Tongue (tissue), 2 donors: ENCODE results near the gene ERICH6B. TPM values are rescaled to one million over a fixed set of nuclear protein-coding genes. Genes with fewer than 3 reads are reported as not detected.
A peak's percentile ranks its signal among the peaks of the same experiment; 100 is the strongest.
"Not testable (repeated sequence)": the region's sequence is repeated elsewhere in the genome, so short reads cannot be mapped to it uniquely, and the experiment has no call there.

Experiments used
- DNase-seq: peaks from one replicate; pipeline ENCODE4 v3.0.0-alpha.2; 2015
- total RNA-seq: library from RNA; depleted of rRNA; stranded (reverse); fragments of >200 nt; gene quantifications from one replicate; pipeline ENCODE4 v1.2.3, GENCODE V29; 2014

Gene ERICH6B
- total RNA-seq = not detected

DNA sequence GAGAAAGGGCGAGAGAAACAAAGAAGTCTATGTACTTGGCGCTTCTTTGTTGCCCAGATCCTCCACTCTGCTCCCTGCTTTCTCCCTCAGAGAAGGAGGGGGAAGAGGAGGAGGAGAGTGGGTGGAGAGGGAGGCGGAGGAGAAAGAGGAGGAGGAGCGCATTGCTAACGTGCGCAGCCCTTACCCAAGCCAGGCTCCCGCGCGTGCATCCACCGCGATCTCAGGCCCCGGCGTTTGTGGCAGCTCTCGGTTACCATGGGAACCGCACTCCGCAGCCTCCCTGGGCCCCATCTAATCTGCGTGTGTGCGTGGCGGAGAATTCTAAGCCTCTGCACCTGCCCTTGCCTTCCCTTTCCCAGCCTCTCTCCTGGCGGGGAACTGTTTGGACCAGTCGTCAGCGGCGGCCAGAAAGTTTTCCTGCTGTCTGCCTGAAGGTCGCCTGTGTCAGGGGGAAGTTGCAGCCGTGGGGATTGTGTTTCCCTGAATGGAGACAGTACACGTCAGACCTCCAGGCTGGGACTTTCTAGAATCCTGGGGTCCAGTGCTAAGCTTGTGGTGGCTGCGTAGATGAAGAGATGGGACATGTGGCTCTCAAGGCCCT lies at the start of gene ERICH6B:
TSS of gene ERICH6B (minus strand) at position 239 of the 601 bp plus-strand sequence. CDS start 18,734 bp downstream, outside the sequence.
- DNase-seq = peak; percentile 78

DNA sequence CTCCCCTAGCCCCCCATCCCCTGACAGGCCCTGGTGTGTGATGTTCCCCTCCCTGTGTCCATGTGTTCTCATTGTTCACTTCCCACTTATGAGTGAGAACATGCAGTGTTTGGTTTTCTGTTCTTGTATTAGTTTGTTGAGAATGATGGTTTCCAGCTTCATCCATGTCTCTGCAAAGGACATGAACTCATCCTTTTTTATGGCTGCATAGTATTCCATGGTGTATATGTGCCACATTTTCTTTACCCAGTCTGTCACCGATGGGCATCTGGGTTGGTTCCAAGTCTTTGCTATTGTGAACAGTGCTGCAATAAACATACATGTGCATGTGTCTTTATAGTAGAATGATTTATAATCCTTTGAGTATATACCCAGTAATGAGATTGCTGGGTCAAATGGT lies 47.4 kb upstream of the ERICH6B start:
- DNase-seq = not testable (repeated sequence)

GRCh38 chr13:45662162-45662561 lies 46.6 kb upstream of the ERICH6B start:
- no peak for DNase-seq

- DNase-seq = not testable (repeated sequence)
These were observed 44.9 kb upstream of the ERICH6B start for GRCh38 chr13:45660458-45660857.

GRCh38 chr13:45659536-45659935 lies 44.0 kb upstream of the ERICH6B start:
- no peak for DNase-seq

DNA sequence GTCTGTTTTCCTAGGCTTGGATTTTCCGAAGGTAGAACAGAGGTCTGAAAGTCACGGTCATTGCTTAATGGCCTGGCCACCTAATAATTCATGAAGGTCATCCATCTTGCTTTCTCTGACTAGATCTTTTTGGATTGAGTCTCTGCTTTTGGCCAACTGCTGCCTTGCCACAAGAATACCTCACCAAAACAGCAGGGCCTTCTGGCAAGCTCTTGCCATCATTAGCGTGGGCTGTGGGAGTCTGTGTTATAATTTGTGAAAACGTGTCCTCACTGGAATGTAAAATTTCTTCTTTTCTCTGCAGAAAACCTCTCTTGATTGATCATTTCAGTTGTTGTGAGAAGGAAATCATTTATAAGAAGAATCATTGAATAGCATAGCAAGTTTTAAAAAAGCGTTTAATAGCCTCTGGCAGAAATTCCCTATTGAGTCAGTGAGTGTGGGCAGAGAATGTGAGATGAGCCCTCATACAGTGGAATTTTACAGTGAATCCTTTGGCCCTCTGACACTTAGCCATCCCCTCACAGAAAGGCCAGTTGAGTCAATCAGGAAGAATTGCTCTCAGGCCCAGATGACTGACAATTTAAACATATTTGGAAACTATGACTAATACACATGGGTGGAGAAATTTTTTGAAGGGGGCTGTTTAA lies 43.2 kb upstream of the ERICH6B start:
- no peak for DNase-seq

GRCh38 chr13:45654633-45655349 lies 39.3 kb upstream of the ERICH6B start:
- no peak for DNase-seq

GRCh38 chr13:45645263-45645662 lies 29.7 kb upstream of the ERICH6B start:
- DNase-seq = not testable (repeated sequence)

DNA sequence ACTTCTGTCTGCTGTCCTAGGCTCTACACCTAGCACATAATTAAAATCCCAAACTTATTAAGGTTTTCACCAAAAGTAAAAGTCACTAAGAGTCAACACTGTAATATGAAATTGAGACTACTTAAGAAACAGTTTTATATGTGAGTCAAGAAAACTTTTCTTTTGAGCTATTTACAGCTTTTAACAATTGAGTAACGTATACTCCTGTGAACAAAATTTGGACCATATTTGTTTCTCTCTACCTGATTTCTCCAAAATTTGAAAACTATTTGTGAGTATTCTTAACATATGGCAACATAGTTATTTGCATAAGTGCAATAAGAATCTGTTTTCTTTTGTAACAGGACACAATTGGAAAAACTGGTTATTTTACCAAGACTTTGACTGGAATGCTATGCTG lies 26.6 kb upstream of the ERICH6B start:
- not testable (repeated sequence) for DNase-seq

DNA sequence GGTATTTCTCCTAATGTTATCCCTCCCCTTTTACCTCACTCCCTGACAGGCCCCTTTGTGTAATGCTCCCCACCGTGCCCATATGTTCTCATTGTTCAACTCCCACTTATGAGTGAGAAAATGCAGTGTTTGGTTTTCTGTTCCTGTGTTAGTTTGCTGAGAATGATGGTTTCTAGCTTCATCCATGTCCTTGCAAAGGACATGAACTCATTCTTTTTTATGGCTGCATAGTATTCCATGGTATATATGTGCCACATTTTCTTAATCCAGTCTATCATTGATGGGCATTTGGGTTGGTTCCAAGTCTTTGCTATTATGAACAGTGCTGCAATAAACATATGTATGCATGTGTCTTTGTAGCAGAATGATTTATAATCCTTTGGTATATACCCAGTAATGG lies 19.8 kb upstream of the ERICH6B start:
- DNase-seq = not testable (repeated sequence)

GRCh38 chr13:45630791-45631190 lies 15.3 kb upstream of the ERICH6B start:
- no peak for DNase-seq

DNA sequence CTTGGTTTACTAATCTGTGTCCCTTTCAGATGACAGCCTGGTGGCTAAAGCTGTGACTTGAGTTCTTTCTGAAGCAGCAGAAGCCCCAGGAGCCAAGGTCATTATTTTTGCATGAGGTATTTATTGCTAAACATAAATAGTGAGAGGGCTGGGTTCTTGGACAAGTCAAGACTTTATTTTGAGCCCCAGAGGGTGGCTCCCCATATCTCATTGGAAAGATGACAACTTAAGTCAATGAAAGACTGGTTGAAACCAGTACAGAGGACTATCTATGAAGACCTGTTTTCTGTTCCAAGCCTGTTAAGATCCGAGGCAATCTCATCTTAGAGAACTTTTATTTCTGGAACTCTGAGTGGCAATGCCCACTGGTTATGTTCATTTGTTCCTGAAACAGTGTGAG lies 14.4 kb upstream of the ERICH6B start:
- no peak for DNase-seq

- no peak for DNase-seq
These were observed 12.6 kb upstream of the ERICH6B start for GRCh38 chr13:45628094-45628493.

DNA sequence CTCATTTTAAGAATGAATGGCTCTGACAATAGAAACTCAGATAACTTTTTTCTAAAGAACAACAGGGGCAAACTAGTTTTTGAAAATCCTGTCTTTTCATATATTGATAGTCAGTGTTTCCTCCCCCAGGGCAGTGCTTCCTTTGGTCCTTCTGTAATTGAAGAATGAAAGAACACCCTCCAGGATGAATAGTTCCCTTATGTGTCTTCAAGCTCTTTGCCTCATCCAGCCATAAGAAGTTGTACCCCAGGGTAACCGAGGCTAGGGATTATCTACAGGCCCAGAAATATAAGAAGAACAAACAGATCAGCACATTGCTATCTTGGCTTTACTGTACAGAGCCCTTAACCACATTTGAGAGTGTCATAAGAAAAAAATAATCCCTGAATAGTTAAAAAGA lies 12.1 kb upstream of the ERICH6B start:
- no peak for DNase-seq

DNA sequence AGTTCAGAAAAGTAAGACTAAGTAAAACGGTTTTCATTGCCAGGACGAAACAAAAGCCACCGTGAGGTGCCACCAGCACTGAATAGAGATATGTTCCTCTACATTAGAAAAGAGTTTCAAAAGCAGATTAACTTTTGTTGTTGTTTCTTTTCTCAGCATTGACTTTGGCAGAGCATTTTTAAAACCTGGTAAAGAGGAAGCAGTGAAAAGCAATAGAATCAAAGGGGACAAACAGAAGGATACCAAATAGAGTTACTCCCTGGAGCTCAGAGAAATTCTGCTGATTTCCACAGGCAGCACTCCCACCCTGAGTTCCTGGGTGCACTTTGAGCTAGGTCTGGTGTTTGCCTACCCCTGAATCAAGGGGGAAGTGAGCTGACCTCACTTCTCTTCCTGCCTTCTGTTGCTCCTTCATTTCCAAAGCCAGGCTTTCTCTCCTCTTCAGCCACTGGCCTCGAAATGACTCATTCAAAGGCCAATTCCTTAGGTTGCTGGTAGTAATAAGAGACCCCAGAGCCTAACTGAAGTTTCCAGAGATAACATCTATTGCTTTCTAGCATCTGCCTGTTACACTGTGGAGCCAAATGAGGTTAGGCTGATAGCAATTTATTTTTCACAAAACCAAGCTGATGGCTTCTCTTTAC lies 11.3 kb upstream of the ERICH6B start:
- no peak for DNase-seq

DNA sequence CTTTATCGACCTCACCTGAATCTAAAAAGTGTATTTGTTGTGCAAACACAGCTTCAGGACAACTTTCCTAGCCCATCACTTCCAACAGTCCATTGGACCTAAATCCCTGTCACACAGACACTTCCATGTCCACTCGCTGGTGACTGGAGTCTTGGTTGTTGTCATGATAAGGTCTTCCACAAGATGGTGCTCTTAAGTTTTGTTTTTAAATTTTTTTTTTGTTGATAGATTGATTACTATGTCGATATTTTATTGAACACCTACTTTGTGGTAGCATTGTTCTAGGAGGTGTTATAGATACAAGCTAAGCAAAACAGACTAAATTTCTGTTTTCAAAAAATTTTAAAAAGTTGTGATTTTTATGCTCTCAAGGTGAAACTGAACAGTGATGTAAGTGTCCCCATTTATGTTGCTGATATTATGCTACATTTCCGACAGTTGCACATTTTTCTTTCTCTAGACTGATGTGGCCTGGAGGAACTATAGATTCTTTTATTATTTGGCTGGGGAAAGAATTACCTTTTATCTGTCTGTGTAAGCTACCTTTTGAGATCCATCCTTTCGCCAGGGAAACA lies 8.1 kb upstream of the ERICH6B start:
- DNase-seq = peak; percentile 24

DNA sequence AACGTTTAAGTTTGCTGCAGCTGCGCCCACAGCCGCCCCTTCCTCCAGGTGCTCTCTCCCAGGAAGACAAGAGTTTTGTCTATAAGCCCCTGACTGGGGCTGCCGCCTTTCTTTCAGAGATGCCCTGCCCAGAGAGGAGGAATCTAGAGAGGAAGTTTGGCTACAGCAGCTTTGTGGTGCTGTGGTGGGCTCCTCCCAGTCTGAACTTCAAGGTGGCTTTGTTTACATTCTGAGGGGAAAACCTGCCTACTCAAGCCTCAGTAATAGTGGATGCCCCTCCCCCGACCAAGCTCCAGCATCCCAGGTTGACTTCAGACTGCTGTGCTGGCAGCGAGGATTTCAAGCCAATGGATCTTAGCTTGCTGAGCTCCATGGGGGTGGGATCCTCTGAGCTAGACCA lies 6.4 kb upstream of the ERICH6B start:
- no peak for DNase-seq

- DNase-seq = no peak
These were observed 7.6 kb downstream of the ERICH6B start for GRCh38 chr13:45607931-45608330.

DNA sequence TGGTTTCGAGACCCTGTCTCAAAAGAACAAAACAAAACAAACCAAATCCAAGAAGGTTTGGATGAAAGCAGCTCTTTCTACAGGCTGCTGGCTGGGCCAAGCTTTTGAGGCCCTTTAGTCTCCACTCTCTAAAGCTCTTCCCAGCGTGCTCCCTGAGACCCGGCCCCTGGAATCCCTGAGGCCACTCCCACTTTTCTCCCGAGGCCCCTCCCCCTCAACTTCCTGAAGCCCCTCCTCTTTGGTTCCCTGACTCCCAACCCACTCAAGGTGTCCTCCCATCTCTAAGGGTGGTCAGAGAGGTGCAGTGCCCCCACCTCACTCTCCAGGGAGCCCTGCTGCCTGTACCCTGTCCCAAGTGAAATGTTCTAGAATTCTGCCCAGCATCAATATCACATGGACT lies 10.6 kb downstream of the ERICH6B start:
- no peak for DNase-seq

DNA sequence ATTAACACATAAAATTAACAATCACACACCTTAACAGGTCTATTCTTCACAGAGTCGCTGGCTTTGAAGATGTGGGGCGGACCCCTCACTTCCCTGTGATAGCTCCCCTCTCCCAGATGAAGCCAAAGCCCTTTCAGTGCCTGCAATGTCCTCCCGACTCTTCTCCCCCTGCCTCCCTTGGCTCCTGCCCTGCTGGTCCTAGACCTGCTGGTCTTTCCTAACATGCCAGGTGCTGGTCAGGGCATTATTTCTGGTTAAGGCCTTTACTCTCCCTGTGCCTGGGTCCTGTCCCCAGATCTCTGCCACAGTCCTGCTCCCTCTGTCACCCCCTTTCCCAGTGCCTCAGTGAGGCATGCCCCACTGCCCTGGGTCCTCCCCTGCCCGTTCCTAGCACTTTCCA lies 12.2 kb downstream of the ERICH6B start:
- no peak for DNase-seq

DNA sequence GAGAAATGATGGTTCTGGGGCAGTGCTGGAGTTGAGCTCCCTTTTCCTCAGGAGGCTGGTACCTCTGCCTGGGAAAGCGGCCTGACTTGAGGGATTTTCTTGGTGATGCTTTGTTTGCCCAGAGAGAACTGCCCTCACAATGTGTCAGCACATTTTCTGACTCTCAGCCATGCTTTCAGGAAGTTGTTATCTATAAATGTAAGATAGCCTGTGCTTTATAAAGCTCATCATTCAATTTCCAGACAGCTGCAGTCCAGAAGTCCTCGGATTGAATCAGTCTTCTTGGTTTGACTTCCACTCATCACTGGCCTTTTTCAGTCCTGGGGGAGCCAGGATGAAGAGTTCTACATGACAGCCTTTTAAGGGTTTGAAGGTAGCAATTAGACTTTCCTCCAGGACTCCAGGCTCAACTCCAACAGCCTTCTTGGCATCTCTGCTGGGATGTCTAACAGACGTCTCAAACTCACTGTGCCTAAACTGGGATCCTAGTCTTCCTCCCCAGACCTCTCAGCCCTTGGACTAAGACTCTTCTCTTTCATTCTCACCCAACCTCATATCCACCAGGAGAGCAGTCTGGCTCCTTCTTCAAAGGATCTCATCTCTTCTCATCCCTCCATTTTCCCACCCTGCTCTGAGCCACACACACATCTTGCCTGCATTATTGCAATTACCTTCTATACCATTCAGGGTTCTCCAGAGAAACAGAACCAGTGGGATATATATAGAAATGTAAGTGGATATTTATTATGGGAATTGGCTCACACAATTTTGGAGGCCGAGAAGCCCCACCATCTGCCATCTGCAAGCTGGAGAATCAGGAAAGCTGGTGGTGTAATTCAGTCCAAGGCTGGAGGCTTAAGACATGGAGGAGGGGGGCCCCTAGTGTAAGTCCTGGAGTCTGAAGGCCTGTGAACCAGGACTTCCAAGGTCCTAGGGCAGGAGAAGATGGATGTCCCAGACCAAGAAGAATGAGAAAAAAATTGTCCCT lies 13.1 kb downstream of the ERICH6B start:
- DNase-seq = no peak
